Natural killer cell treated with Interleukin-12 subunit alpha and Interleukin-12 subunit beta and Interleukin-15 and Interleukin-18, amount 100 ng/mL, for 72 hours (primary cell): ENCODE results near the gene KCNMB2. TPM values are rescaled to one million over a fixed set of nuclear protein-coding genes. Genes with fewer than 3 reads are reported as not detected.
"Not testable (repeated sequence)": the region's sequence is repeated elsewhere in the genome, so short reads cannot be mapped to it uniquely, and the experiment has no call there.

Experiments used
- ATAC-seq, 2 donors: fragments of 150-1000 bp; cut with Tn5 transposase in 1 of 2; sonication (Bioruptor Pico), chemical (Tn5 transposase) in 1 of 2; 2 replicates each; pipeline ENCODE4 v1.10.0; 2021
- DNase-seq: peaks from one replicate; pipeline ENCODE4 v3.0.0; 2022; ENCODE audit warnings: low spot score
- H3K27ac Mint-ChIP-seq, 2 donors: 1 replicate in 1 of 2; 2 replicates in 1 of 2; pipeline ENCODE4 v1.8.0; 2022; ENCODE audit warnings: mixed read lengths in 2 of 2, mild to moderate bottlenecking in 1 of 2, moderate library complexity in 1 of 2
- H3K27me3 Mint-ChIP-seq, 2 donors: 1 replicate in 1 of 2; 2 replicates in 1 of 2; pipeline ENCODE4 v1.8.0; 2022; ENCODE audit warnings: mixed read lengths in 2 of 2
- H3K36me3 Mint-ChIP-seq: one replicate; pipeline ENCODE4 v1.8.0; 2022; ENCODE audit warnings: mixed read lengths
- H3K4me1 Mint-ChIP-seq, 2 donors: 1 replicate in 1 of 2; 2 replicates in 1 of 2; pipeline ENCODE4 v1.8.0; 2022; ENCODE audit warnings: low read depth in 2 of 2, mixed read lengths in 2 of 2, mild to moderate bottlenecking in 1 of 2
- H3K4me3 Mint-ChIP-seq: one replicate; pipeline ENCODE4 v1.8.0; 2022; ENCODE audit warnings: mixed read lengths
- H3K9me3 Mint-ChIP-seq: 2 replicates; pipeline ENCODE4 v1.8.0; 2022; ENCODE audit warnings: mixed read lengths
- total RNA-seq, 2 donors: library from RNA; stranded (reverse); gene quantifications; one replicate each; pipeline ENCODE4 v1.2.3, GENCODE V29; 2022

KCNMB2 gene
- total RNA-seq, 2 donors from 2014 or later, result not detected

DNA sequence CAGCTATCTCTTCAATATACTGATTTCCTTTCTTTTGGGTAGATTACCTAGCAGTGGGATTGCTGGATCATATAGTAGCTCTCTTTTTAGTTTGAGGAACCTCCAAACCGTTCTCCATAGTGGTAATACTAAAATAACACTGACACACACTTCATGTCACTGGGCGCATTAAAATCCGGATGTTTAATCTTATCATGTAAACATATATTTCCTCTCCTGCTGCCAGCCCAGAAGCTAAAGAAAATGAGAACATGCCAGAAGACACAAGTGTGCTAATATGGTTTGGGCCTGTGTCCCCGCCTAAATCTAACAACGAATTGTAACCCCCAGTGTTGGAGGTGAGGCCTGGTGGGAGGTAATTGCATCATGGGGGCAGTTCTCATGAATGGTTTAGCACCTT is 23.6 kb upstream of the KCNMB2 start:
- H3K36me3 Mint-ChIP-seq, result no peaks in the 10 kb centered on the region
- ATAC-seq (no peak), DNase-seq (no peak)
- no peak overlapping the region for H3K27ac Mint-ChIP-seq
- peaks cover 12% of the 10 kb centered on the region for H3K9me3 Mint-ChIP-seq
- H3K4me3 Mint-ChIP-seq, result no peak overlapping the region
- H3K4me1 Mint-ChIP-seq, result no peaks in the 10 kb centered on the region
- H3K27me3 Mint-ChIP-seq, result no peaks in the 10 kb centered on the region

DNA sequence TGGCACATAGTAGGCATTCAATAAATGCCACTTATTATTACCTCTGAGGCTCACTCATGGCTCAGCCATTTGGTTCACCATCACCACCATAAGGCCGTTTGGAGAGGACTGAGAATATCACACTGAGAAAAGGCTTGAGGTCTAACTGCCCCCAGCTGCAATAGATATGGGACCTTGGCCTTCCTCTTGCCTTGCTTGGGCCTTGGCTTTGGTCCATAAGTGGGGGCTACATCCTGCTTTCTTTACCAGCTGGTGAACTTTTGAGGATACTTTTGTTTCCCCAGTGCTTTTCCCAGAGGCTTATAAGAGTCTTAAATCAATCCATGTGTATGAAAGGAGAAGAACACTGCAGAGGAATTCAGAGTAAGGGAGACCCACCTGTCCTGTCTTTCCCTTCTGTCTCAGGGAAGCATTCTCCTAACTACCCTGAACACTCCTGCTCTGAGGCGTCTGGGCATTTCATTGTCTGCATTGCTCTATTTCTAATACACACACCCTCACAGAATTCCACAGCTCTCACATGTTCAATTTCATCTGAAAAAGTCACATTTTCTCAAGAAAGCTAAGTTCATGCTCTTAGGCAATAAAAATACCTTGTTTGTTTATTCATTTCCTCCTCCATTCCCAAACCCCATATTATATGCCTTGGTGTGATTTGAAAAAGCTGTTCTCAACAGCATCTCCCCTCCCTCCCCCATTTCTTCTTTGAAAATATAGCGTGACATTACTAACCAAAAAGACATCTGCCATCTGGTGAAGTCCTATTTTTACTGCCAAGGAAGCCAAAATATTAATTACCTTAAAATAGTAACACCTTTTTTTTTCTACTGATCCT is 22.5 kb upstream of the KCNMB2 start:
- Mint-ChIP-seq H3K27me3 (no peaks in the 10 kb centered on the region), H3K36me3 (no peaks in the 10 kb centered on the region), H3K27ac (no peak overlapping the region), H3K4me3 (no peak overlapping the region), H3K4me1 (no peaks in the 10 kb centered on the region), H3K9me3 (peaks cover 9% of the 10 kb centered on the region)
- ATAC-seq (no peak), DNase-seq (no peak)

DNA sequence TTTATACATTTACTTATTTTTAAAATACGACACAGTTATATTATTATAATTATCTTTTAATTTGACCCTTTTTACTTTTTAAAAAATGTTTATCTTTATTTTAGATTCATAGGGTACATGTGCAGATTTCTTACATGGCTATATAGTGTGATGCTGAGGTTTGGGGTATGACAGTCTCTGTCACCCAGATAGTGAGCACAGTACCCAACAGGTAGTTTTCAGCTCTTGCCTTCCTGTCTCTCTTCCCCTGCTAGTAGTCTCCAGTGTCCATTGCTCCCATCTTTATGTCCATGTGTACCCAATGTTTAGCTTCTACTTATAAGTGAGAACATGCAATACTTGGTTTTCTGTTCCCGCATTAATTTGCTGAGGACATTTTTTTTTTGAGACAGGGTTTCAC is 21.8 kb upstream of the KCNMB2 start:
- DNase-seq (no peak), ATAC-seq (no peak)
- Mint-ChIP-seq H3K4me1 (no peaks in the 10 kb centered on the region), H3K27me3 (no peaks in the 10 kb centered on the region), H3K36me3 (no peaks in the 10 kb centered on the region), H3K9me3 (peaks cover 9% of the 10 kb centered on the region), H3K4me3 (no peak overlapping the region), H3K27ac (no peak overlapping the region)

DNA sequence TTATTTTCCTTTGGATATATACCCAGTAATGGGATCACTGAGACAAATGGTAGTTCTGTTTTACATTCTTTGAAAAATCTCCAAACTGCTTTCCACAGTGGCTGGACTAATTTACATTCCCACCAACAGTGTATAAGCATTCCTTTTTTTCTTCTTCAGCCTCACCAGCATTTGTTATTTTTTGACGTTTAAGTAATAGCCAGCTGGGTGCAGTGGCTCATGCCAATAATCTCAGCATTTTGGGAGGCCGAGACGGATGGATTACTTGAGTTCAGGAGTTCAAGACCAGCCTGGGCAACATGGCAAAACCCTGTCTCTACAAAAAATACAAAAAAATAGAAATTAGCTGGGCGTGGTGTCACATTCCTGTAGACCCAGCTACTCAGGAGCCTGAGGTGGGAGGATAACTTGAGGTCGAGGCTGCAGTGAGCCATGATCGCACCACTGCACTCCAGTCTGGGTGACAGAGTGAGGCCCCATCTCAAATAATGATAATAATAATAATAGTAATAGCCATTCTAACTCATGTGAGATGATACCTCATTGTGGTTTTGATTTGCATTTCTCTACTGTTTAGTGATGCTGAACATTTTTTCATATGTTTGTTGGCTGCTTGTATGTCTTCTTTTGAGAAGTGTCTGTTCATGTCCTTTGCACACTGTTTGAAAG is 21.0 kb upstream of the KCNMB2 start:
- H3K27ac Mint-ChIP-seq, H3K4me1 Mint-ChIP-seq, DNase-seq, H3K4me3 Mint-ChIP-seq, ATAC-seq, H3K9me3 Mint-ChIP-seq, H3K36me3 Mint-ChIP-seq, H3K27me3 Mint-ChIP-seq: not testable (repeated sequence)

GRCh38 chr3:178517665-178518334 is 18.4 kb upstream of the KCNMB2 start:
- no peaks in the 10 kb centered on the region for H3K27me3 Mint-ChIP-seq
- H3K9me3 Mint-ChIP-seq, result peaks cover 6% of the 10 kb centered on the region
- no peaks in the 10 kb centered on the region for H3K4me1 Mint-ChIP-seq
- no peak overlapping the region for H3K4me3 Mint-ChIP-seq
- DNase-seq (no peak), ATAC-seq (no peak)
- no peaks in the 10 kb centered on the region for H3K36me3 Mint-ChIP-seq
- H3K27ac Mint-ChIP-seq, result no peak overlapping the region

- ATAC-seq (no peak), DNase-seq (no peak)
- Mint-ChIP-seq H3K9me3 (peaks cover 8% of the 10 kb centered on the region), H3K27ac (no peak overlapping the region), H3K4me1 (no peaks in the 10 kb centered on the region), H3K4me3 (no peak overlapping the region), H3K27me3 (no peaks in the 10 kb centered on the region), H3K36me3 (no peaks in the 10 kb centered on the region)
Measured at GRCh38 chr3:178518660-178519396, 17.4 kb upstream of the KCNMB2 start.

- Mint-ChIP-seq H3K27ac (no peak overlapping the region), H3K9me3 (peaks cover 6% of the 10 kb centered on the region), H3K4me3 (no peak overlapping the region), H3K27me3 (no peaks in the 10 kb centered on the region), H3K4me1 (no peaks in the 10 kb centered on the region), H3K36me3 (no peaks in the 10 kb centered on the region)
- no peak for DNase-seq
- no peak for ATAC-seq
Measured at GRCh38 chr3:178519701-178520100, 16.5 kb upstream of the KCNMB2 start.

GRCh38 chr3:178520451-178520850 is 15.8 kb upstream of the KCNMB2 start:
- H3K27ac Mint-ChIP-seq, result no peak overlapping the region
- H3K4me1 Mint-ChIP-seq, result no peaks in the 10 kb centered on the region
- no peak for ATAC-seq
- no peak for DNase-seq
- H3K27me3 Mint-ChIP-seq, result no peaks in the 10 kb centered on the region
- H3K4me3 Mint-ChIP-seq, result no peak overlapping the region
- H3K36me3 Mint-ChIP-seq, result no peaks in the 10 kb centered on the region
- H3K9me3 Mint-ChIP-seq, result peaks cover 5% of the 10 kb centered on the region

- Mint-ChIP-seq H3K27me3 (no peaks in the 10 kb centered on the region), H3K27ac (no peak overlapping the region), H3K4me3 (no peak overlapping the region), H3K9me3 (peaks cover 8% of the 10 kb centered on the region), H3K36me3 (no peaks in the 10 kb centered on the region), H3K4me1 (no peaks in the 10 kb centered on the region)
- ATAC-seq, result no peak
- no peak for DNase-seq
Measured at GRCh38 chr3:178522200-178523052, 13.8 kb upstream of the KCNMB2 start.

DNA sequence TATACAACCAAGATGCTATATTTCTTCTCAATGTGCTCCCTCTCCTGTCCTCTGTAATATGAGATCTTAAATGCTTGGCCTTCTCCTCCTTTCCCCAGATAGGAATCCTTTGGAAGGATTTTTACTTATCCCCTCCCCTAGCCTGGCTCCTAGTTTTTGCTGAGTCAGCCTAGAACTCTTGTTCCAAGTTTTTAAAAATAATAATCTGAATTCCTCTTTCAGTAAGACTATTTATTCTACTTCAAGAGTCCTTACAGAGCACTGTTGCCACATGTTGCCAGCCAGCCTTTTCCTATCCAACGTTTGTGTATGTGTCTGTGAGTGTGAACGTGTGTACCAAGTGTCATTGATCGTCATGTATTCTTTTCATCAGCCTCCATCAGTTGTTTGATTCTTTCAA is 11.0 kb upstream of the KCNMB2 start:
- no peak for ATAC-seq
- DNase-seq, result no peak
- peaks cover 8% of the 10 kb centered on the region for H3K9me3 Mint-ChIP-seq
- no peak overlapping the region for H3K27ac Mint-ChIP-seq
- no peaks in the 10 kb centered on the region for H3K27me3 Mint-ChIP-seq
- H3K4me1 Mint-ChIP-seq, result no peaks in the 10 kb centered on the region
- H3K36me3 Mint-ChIP-seq, result no peaks in the 10 kb centered on the region
- no peak overlapping the region for H3K4me3 Mint-ChIP-seq

DNA sequence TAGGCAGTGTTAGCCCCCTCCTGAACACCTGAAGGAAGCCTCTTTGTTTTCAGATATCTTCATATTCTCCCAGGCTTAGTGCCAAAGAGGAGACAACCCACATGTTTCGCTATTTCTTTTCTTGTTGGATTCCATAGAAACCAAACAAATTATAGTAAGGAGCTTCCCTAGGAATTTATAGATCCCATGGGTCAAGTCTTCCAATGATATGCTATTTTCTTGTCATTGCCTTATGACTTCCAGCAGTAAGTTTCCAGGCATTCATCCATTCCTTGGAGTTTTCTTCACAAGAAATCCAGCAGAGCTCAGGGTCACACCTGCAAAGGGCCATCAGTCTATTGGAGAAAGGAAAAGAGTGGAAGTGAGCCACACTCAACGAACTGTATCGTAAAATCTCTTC is 9.9 kb upstream of the KCNMB2 start:
- Mint-ChIP-seq H3K9me3 (peaks cover 9% of the 10 kb centered on the region), H3K27ac (no peak overlapping the region), H3K27me3 (no peaks in the 10 kb centered on the region), H3K4me1 (no peaks in the 10 kb centered on the region), H3K36me3 (no peaks in the 10 kb centered on the region), H3K4me3 (no peak overlapping the region)
- DNase-seq, result no peak
- no peak for ATAC-seq

DNA sequence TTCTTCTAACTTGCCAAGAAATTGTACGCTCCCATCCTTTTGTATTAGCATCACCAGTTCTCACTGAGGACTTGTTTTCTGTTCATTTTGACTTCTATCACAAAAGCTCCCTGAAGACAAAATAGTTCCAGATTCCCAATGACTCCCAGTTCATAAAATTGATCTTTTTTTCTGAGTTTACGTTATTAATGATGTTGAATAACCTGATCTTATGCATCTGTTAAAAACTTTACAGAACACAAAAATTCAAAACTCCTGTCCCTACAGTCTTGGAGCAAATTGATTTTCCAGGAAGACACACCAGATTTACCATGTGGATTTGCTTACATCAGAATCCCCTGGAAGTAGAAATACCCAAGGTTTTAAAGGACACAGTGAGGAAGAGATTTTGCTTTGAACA is 8.3 kb upstream of the KCNMB2 start:
- H3K27ac Mint-ChIP-seq, result no peak overlapping the region
- H3K36me3 Mint-ChIP-seq, result no peaks in the 10 kb centered on the region
- H3K4me3 Mint-ChIP-seq, result no peak overlapping the region

GRCh38 chr3:178529606-178530225 is 6.5 kb upstream of the KCNMB2 start:
- no peak for ATAC-seq
- Mint-ChIP-seq H3K36me3 (no peaks in the 10 kb centered on the region), H3K27ac (no peak overlapping the region), H3K9me3 (peaks cover 14% of the 10 kb centered on the region), H3K4me3 (no peak overlapping the region), H3K4me1 (no peaks in the 10 kb centered on the region), H3K27me3 (peaks cover 0 to 15% of the 10 kb centered on the region in 2 donors)
- DNase-seq, result no peak

More for the DNA sequence above, 8.3 kb upstream of the KCNMB2 start:
- Mint-ChIP-seq H3K27me3 (peaks cover 0 to 3% of the 10 kb centered on the region in 2 donors), H3K4me1 (no peaks in the 10 kb centered on the region), H3K9me3 (peaks cover 9% of the 10 kb centered on the region)
- ATAC-seq, result no peak
- DNase-seq, result no peak
